CD14-positive monocyte (primary cell): ENCODE measurements around the gene TNFAIP8L3. TPM values are rescaled to one million over a fixed set of nuclear protein-coding genes. Genes with fewer than 3 reads are reported as not detected.

Source experiments
- DNase-seq, 3 donors: peaks; one replicate each; pipeline ENCODE4 v3.0.0-alpha.2; 2011 to 2022
- H2AFZ ChIP-seq: 2 replicates; pipeline ENCODE4 v1.6.0; 2012; ENCODE audit warnings: mild to moderate bottlenecking, low read depth, low read length, inconsistent platforms; ENCODE audit not compliant: insufficient read depth, poor library complexity, severe bottlenecking
- H3K27ac ChIP-seq, 2 donors: 1 replicate in 1 of 2; 2 replicates in 1 of 2; pipeline ENCODE4 v1.5.1; 2012 to 2013; ENCODE audit warnings: low read length in 2 of 2, control low read depth in 1 of 2, inconsistent platforms in 1 of 2, low read depth in 1 of 2, mild to moderate bottlenecking in 1 of 2
- H3K27me3 ChIP-seq, 2 donors: one replicate each; pipeline versions ENCODE4 v1.6.0 to v1.6.1; 2011 to 2013; ENCODE audit warnings: low read length in 2 of 2; ENCODE audit not compliant: control insufficient read depth in 2 of 2, insufficient read depth in 2 of 2
- H3K36me3 ChIP-seq, 2 donors: replicated peaks in 1 of 2; 1 replicate in 1 of 2; 2 replicates in 1 of 2; pipeline versions ENCODE4 v1.5.1 to v1.6.1; 2012 to 2013; ENCODE audit warnings: low read length in 2 of 2, control low read depth in 1 of 2, inconsistent platforms in 1 of 2, mild to moderate bottlenecking in 1 of 2; ENCODE audit not compliant: insufficient read depth in 2 of 2, control insufficient read depth in 1 of 2
- H3K4me1 ChIP-seq, 2 donors: 1 replicate in 1 of 2; 2 replicates in 1 of 2; pipeline versions ENCODE4 v1.5.1 to v1.6.1; 2012 to 2013; ENCODE audit warnings: low read length in 2 of 2, control low read depth in 1 of 2, inconsistent platforms in 1 of 2, mild to moderate bottlenecking in 1 of 2, moderate library complexity in 1 of 2; ENCODE audit not compliant: insufficient read depth in 2 of 2, control insufficient read depth in 1 of 2
- H3K4me2 ChIP-seq: replicated peaks from 2 replicates; pipeline ENCODE3; 2012; ENCODE audit warnings: low read length, moderate library complexity, mild to moderate bottlenecking; ENCODE audit not compliant: poor library complexity, severe bottlenecking; ENCODE audit errors: extremely low read depth
- H3K4me3 ChIP-seq, 3 experiments: fragments of 200-600 bp in 1 of 3; sonication (generic) in 1 of 3; replicated peaks in 1 of 3; 1 replicate in 2 of 3; 2 replicates in 1 of 3; pipeline ENCODE4 v1.5.1; 2011 to 2013; ENCODE audit warnings: low read length in 3 of 3, mild to moderate bottlenecking in 3 of 3, control low read depth in 2 of 3, low read depth in 2 of 3, inconsistent platforms in 1 of 3, moderate library complexity in 1 of 3
- H3K79me2 ChIP-seq: 2 replicates; pipeline ENCODE4 v1.6.0; 2012; ENCODE audit warnings: mild to moderate bottlenecking, control low read depth, inconsistent platforms, low read length, moderate library complexity; ENCODE audit not compliant: insufficient read depth
- H3K9ac ChIP-seq: 2 replicates; pipeline ENCODE4 v1.6.0; 2017; ENCODE audit warnings: low read length, mild to moderate bottlenecking; ENCODE audit not compliant: insufficient read depth, poor library complexity, severe bottlenecking
- H3K9me3 ChIP-seq, 2 donors: replicated peaks in 1 of 2; 1 replicate in 1 of 2; 2 replicates in 1 of 2; pipeline versions ENCODE4 v1.5.1 to v1.6.1; 2012 to 2013; ENCODE audit warnings: low read length in 2 of 2, control low read depth in 1 of 2; ENCODE audit not compliant: control insufficient read depth in 1 of 2, insufficient read depth in 1 of 2
- H4K20me1 ChIP-seq: 2 replicates; pipeline ENCODE4 v1.6.0; 2012; ENCODE audit warnings: mild to moderate bottlenecking, low read length, control low read depth, moderate library complexity; ENCODE audit not compliant: insufficient read depth
- H3K27ac Mint-ChIP-seq, 7 donors: one replicate each; pipeline ENCODE4 v1.8.0; 2020; ENCODE audit warnings: mild to moderate bottlenecking in 7 of 7, mixed read lengths in 7 of 7, moderate library complexity in 6 of 7, inconsistent platforms in 2 of 7
- H3K27me3 Mint-ChIP-seq, 3 donors: one replicate each; pipeline ENCODE4 v1.8.0; 2021 to 2022; ENCODE audit warnings: low read depth in 3 of 3, mild to moderate bottlenecking in 3 of 3, mixed read lengths in 3 of 3, moderate library complexity in 3 of 3, inconsistent platforms in 1 of 3
- H3K36me3 Mint-ChIP-seq, 2 donors: one replicate each; pipeline ENCODE4 v1.8.0; 2020; ENCODE audit warnings: mixed read lengths in 2 of 2, inconsistent platforms in 1 of 2, mild to moderate bottlenecking in 1 of 2
- H3K4me1 Mint-ChIP-seq: one replicate; pipeline ENCODE4 v1.8.0; 2020; ENCODE audit warnings: mild to moderate bottlenecking, mixed read lengths
- H3K4me3 Mint-ChIP-seq, 2 donors: one replicate each; pipeline ENCODE4 v1.8.0; 2020; ENCODE audit warnings: mild to moderate bottlenecking in 2 of 2, mixed read lengths in 2 of 2, moderate library complexity in 1 of 2
- H3K9me3 Mint-ChIP-seq, 7 donors: one replicate each; pipeline ENCODE4 v1.8.0; 2020 to 2022; ENCODE audit warnings: mixed read lengths in 7 of 7, mild to moderate bottlenecking in 6 of 7, moderate library complexity in 6 of 7, inconsistent platforms in 2 of 7
- WGBS: methylation state at CpG from one replicate; pipeline ENCODE4 v1.1.5; 2013; ENCODE audit warnings: missing lambda C conversion rate; ENCODE audit not compliant: insufficient coverage; 5-methylcytosine and 5-hydroxymethylcytosine counted together
- intact Hi-C, 2 donors: fragments of 100-400 bp; cut with micrococcal nuclease; formaldehyde crosslinking; loops; one replicate each; pipeline versions ENCODE4 v1.15.0 to v1.15.1; 2023
- polyA plus RNA-seq, 3 donors: library from polyadenylated mRNA; depleted of rRNA in 1 of 3; unstranded in 2 of 3; stranded (reverse) in 1 of 3; fragments of 300-500 nt in 2 of 3; fragments of >200 nt in 1 of 3; fragmentation: Illumina TruSeq in 2 of 3; gene quantifications; 1 replicate in 2 of 3; 2 replicates in 1 of 3; pipeline ENCODE4 v1.2.3, GENCODE V29; 2012 to 2021
- TF ChIP-seq, protein P1 (sequence below): fragments of 200-600 bp; IDR thresholded peaks from one replicate; pipeline ENCODE4 v1.8.0; 2022; ENCODE audit warnings: antibody characterized with exemption, mild to moderate bottlenecking

The TNFAIP8L3 gene
- polyA plus RNA-seq, 3 donors, result not detected

DNA sequence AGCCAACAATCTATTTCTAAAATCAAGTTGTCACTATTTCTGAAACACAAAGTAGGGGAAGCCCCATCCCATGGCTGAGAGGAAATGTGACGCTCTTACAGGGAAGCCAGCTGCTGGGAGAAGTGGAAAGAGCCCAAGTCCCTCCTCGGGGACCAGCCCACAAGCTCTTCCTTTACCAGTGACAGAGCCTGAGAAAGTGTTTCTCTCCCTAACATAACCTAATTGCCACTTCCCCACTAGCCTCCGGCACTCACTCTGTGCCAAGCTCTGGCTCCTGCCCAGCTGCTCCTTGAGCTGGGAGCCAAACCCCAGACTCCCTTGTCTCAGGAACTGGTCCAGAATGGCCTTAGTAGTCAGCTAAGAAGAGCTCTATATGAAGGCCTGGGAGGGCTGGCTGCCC is 42.9 kb downstream of the TNFAIP8L3 start:
- Histone ChIP-seq H3K9ac (no peak overlapping the region), H3K27ac (no peak overlapping the region), H3K4me2 (no peak overlapping the region), H4K20me1 (no peaks in the 10 kb centered on the region), H3K27me3 (no peaks in the 10 kb centered on the region), H2AFZ (no peak overlapping the region), H3K4me3 (no peak overlapping the region), H3K9me3 (no peaks in the 10 kb centered on the region), H3K4me1 (peaks cover 17 to 21% of the 10 kb centered on the region in 2 donors), H3K79me2 (no peaks in the 10 kb centered on the region), H3K36me3 (no peaks in the 10 kb centered on the region)
- Mint-ChIP-seq H3K4me3 (no peak overlapping the region), H3K4me1 (peaks cover 17% of the 10 kb centered on the region), H3K27me3 (peaks cover 2 to 18% (median 10%) of the 10 kb centered on the region in 3 donors), H3K36me3 (no peaks in the 10 kb centered on the region), H3K27ac (no peak overlapping the region), H3K9me3 (peaks cover 0 to 1% (median 0%) of the 10 kb centered on the region in 7 donors)
- 56% methylated on average over 3 of the region's 3 CpGs for WGBS
- TF ChIP-seq, protein P1, sequence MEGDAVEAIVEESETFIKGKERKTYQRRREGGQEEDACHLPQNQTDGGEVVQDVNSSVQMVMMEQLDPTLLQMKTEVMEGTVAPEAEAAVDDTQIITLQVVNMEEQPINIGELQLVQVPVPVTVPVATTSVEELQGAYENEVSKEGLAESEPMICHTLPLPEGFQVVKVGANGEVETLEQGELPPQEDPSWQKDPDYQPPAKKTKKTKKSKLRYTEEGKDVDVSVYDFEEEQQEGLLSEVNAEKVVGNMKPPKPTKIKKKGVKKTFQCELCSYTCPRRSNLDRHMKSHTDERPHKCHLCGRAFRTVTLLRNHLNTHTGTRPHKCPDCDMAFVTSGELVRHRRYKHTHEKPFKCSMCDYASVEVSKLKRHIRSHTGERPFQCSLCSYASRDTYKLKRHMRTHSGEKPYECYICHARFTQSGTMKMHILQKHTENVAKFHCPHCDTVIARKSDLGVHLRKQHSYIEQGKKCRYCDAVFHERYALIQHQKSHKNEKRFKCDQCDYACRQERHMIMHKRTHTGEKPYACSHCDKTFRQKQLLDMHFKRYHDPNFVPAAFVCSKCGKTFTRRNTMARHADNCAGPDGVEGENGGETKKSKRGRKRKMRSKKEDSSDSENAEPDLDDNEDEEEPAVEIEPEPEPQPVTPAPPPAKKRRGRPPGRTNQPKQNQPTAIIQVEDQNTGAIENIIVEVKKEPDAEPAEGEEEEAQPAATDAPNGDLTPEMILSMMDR, result no peak
- intact Hi-C loops, result no loop called here
- DNase-seq, result no peak

GRCh38 chr15:51049081-51049480 is 45.6 kb downstream of the TNFAIP8L3 start:
- H3K9me3 Mint-ChIP-seq, result peaks cover 0 to 1% (median 0%) of the 10 kb centered on the region in 7 donors
- TF ChIP-seq, protein P1, result no peak
- Histone ChIP-seq H4K20me1 (no peaks in the 10 kb centered on the region), H2AFZ (no peak overlapping the region), H3K4me3 (no peak overlapping the region), H3K36me3 (no peaks in the 10 kb centered on the region), H3K9me3 (no peaks in the 10 kb centered on the region), H3K27ac (no peak overlapping the region), H3K27me3 (no peaks in the 10 kb centered on the region), H3K4me2 (peak overlapping the region; percentile 7), H3K79me2 (no peaks in the 10 kb centered on the region), H3K9ac (no peak overlapping the region), H3K4me1 (peaks cover 17 to 21% of the 10 kb centered on the region in 2 donors)
- 50% methylated on average over 2 of the region's 2 CpGs for WGBS
- H3K27ac Mint-ChIP-seq, result no peak overlapping the region
- no peaks in the 10 kb centered on the region for H3K36me3 Mint-ChIP-seq
- intact Hi-C loops, result no loop called here
- H3K4me3 Mint-ChIP-seq, result no peak overlapping the region
- no peak for DNase-seq
- peaks cover 17% of the 10 kb centered on the region for H3K4me1 Mint-ChIP-seq
- peaks cover 0 to 14% (median 2%) of the 10 kb centered on the region in 3 donors for H3K27me3 Mint-ChIP-seq
